Retina (tissue), 1 donor: ENCODE measurements around the gene ZNRF3.
"Not testable (repeated sequence)": the region's sequence is repeated elsewhere in the genome, so short reads cannot be mapped to it uniquely, and the experiment has no call there.

Experiments
- DNase-seq: peaks from one replicate; pipeline ENCODE4 v3.0.0-alpha.2; 2016

The ZNRF3 gene

GRCh38 chr22:28908810-28909209, 25.4 kb downstream of the ZNRF3 start:
- DNase-seq = not testable (repeated sequence)

- no peak for DNase-seq
Observed at GRCh38 chr22:28909375-28909774, 26.0 kb downstream of the ZNRF3 start.

GRCh38 chr22:28910569-28911303, 27.4 kb downstream of the ZNRF3 start:
- DNase-seq = no peak

GRCh38 chr22:28911304-28911690, 27.9 kb downstream of the ZNRF3 start:
- DNase-seq = no peak

GRCh38 chr22:28911777-28912669, 28.7 kb downstream of the ZNRF3 start:
- no peak for DNase-seq

- DNase-seq = no peak
Observed at GRCh38 chr22:28914201-28914600, 30.8 kb downstream of the ZNRF3 start.

- DNase-seq = no peak
Observed at GRCh38 chr22:28915969-28916368, 32.6 kb downstream of the ZNRF3 start.

- peak; percentile 76 for DNase-seq
Observed at GRCh38 chr22:28917747-28918549, 34.6 kb downstream of the ZNRF3 start.

GRCh38 chr22:28918550-28919271, 35.3 kb downstream of the ZNRF3 start:
- no peak for DNase-seq

GRCh38 chr22:28920757-28921584, 37.6 kb downstream of the ZNRF3 start:
- no peak for DNase-seq

- DNase-seq = no peak
Observed at GRCh38 chr22:28921585-28921879, 38.2 kb downstream of the ZNRF3 start.

GRCh38 chr22:28922540-28923244, 39.3 kb downstream of the ZNRF3 start:
- no peak for DNase-seq

- peak; percentile 63 for DNase-seq
Observed at GRCh38 chr22:28923826-28924732, 40.7 kb downstream of the ZNRF3 start.

GRCh38 chr22:28925916-28926315, 42.5 kb downstream of the ZNRF3 start:
- DNase-seq = no peak

- DNase-seq = no peak
Observed at GRCh38 chr22:28927630-28928029, 44.3 kb downstream of the ZNRF3 start.

- DNase-seq = no peak
Observed at GRCh38 chr22:28929197-28929596, 45.8 kb downstream of the ZNRF3 start.

- no peak for DNase-seq
Observed at GRCh38 chr22:28930357-28931007, 47.1 kb downstream of the ZNRF3 start.

- DNase-seq = no peak
Observed at GRCh38 chr22:28931844-28932567, 48.6 kb downstream of the ZNRF3 start.

GRCh38 chr22:28933321-28933720, 49.9 kb downstream of the ZNRF3 start:
- no peak for DNase-seq
